ENCODE measurements around the gene SPTBN5. TPM values are rescaled to one million over a fixed set of nuclear protein-coding genes. Genes with fewer than 3 reads are reported as not detected.
A peak's percentile ranks its signal among the peaks of the same experiment; 100 is the strongest.

SPTBN5 gene
- total RNA-seq, 1 experiment from 2014 or later, result 2.5 TPM

DNA sequence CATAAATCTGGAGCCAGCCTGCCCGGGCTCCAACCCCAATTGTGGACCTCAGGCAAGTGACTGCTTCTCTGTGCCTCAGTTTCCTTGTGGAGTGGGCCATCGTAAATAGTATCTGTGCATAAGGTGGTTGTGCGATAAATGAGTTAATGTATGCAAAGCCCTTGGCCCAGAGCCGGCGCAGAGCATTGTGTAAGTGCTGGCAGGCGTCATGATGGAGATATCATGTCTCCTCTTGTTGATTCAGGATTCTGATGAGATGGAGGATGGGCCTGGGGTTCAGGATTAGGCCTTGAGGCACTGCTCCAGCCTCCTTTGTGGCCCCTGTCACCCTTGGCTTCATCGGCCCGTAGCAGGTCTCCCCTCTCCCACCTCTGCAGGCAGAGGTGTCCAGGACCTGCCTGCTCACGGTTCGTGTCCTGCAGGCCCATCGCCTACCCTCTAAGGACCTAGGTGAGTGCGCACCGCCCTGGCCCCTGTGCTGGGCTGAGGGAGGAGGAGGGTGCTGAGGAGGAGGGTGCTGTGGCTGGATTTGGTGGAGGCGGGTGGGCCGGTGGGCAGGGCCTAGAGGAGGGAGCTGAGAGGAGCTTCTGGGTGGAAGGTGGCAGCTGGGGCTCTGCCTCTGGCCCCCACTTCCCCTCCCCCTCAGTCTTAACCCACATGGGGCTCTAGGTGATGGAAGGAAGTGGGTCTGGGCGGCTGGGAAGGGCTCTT is 53.9 kb downstream of the SPTBN5 start:
- CTCF ChIA-PET, result interaction anchor here (0.6 kb wide), 1 partner anchor 42 kb away, joined by 7 read pairs; no protein-coding TSS in a partner anchor

GRCh38 chr15:41838400-41838897 is 55.4 kb downstream of the SPTBN5 start, which contains the start of gene PLA2G4B:
PLA2G4B (plus strand) TSS chr15:41838847; CDS start chr15:41838914, 67 bp downstream.
- intact Hi-C loops (cut with micrococcal nuclease; ENCODE audit: unreplicated experiment), result no loop called here
- no peaks in the 10 kb centered on the region for H3K9me3 Mint-ChIP-seq (ENCODE audit: unreplicated experiment)
- H3K4me3 Mint-ChIP-seq (ENCODE audit: unreplicated experiment), result no peak within 1 kb of the TSS
- no peak within 1 kb of the TSS for H3K27ac Mint-ChIP-seq (ENCODE audit: unreplicated experiment)
- H3K9me3 ChIP-seq, result no peaks in the 10 kb centered on the region
- TF ChIP-seq CTCF (IDR thresholded peaks at IDR 0.05; ENCODE audit: insufficient read depth in 1 of 2, low read depth in 1 of 2, low read length in 1 of 2, severe bottlenecking in 1 of 2, unreplicated experiment in 1 of 2), result no peak
- no TSS peak for BruUV-seq (replicated peaks)
- no peak within 1 kb of the TSS for H3K4me3 ChIP-seq (ENCODE audit: low read depth, low read length)
- no peaks in the 10 kb centered on the region for H3K27me3 ChIP-seq (replicated peaks; ENCODE audit: control insufficient read depth, insufficient read depth, low read length)
- H3K4me1 Mint-ChIP-seq (ENCODE audit: low read depth, unreplicated experiment), result no peaks in the 10 kb centered on the region
- POLR2A ChIA-PET, result interaction anchor here (0.6 kb wide), 1 partner anchor 1277 kb away, joined by 3 read pairs; no protein-coding TSS in a partner anchor
- H3K36me3 Mint-ChIP-seq (ENCODE audit: insufficient read depth, unreplicated experiment), result no peaks in the 10 kb centered on the region
- CTCF ChIA-PET, result interaction anchor here (0.8 kb wide), 1 partner anchor 66 kb away, joined by 4 read pairs; no protein-coding TSS in a partner anchor
- H3K4me1 ChIP-seq, result no peaks in the 10 kb centered on the region
- peak; percentile 62 to 64 for DNase-seq
- H3K36me3 ChIP-seq (ENCODE audit: control insufficient read depth, insufficient read depth, low read length), result no peaks in the 10 kb centered on the region
- H3K27me3 Mint-ChIP-seq (ENCODE audit: insufficient read depth, unreplicated experiment), result no peaks in the 10 kb centered on the region

More for the DNA sequence above, 53.9 kb downstream of the SPTBN5 start:
- Mint-ChIP-seq H3K4me1 (ENCODE audit: low read depth, unreplicated experiment) (no peaks in the 10 kb centered on the region), H3K36me3 (ENCODE audit: insufficient read depth, unreplicated experiment) (no peaks in the 10 kb centered on the region), H3K9me3 (ENCODE audit: unreplicated experiment) (no peaks in the 10 kb centered on the region), H3K27me3 (ENCODE audit: insufficient read depth, unreplicated experiment) (no peaks in the 10 kb centered on the region), H3K27ac (ENCODE audit: unreplicated experiment) (no peak overlapping the region), H3K4me3 (ENCODE audit: unreplicated experiment) (no peak overlapping the region)
- no peaks in the 10 kb centered on the region for H3K27me3 ChIP-seq (replicated peaks; ENCODE audit: control insufficient read depth, insufficient read depth, low read length)
- DNase-seq, result no peak
- POLR2A ChIA-PET, result no interaction called here
- no peak overlapping the region for H3K4me3 ChIP-seq (ENCODE audit: low read depth, low read length)
- no TSS peak for BruUV-seq (replicated peaks)
- intact Hi-C loops (cut with micrococcal nuclease; ENCODE audit: unreplicated experiment), result no loop called here
- H3K4me1 ChIP-seq, result no peaks in the 10 kb centered on the region
- no peaks in the 10 kb centered on the region; the same call in 1 of the 2 replicates for H3K36me3 ChIP-seq (ENCODE audit: control insufficient read depth, insufficient read depth, low read length)
- no peaks in the 10 kb centered on the region for H3K9me3 ChIP-seq
- TF ChIP-seq CTCF (IDR thresholded peaks at IDR 0.05; ENCODE audit: insufficient read depth in 1 of 2, low read depth in 1 of 2, low read length in 1 of 2, severe bottlenecking in 1 of 2, unreplicated experiment in 1 of 2), result no peak

DNA sequence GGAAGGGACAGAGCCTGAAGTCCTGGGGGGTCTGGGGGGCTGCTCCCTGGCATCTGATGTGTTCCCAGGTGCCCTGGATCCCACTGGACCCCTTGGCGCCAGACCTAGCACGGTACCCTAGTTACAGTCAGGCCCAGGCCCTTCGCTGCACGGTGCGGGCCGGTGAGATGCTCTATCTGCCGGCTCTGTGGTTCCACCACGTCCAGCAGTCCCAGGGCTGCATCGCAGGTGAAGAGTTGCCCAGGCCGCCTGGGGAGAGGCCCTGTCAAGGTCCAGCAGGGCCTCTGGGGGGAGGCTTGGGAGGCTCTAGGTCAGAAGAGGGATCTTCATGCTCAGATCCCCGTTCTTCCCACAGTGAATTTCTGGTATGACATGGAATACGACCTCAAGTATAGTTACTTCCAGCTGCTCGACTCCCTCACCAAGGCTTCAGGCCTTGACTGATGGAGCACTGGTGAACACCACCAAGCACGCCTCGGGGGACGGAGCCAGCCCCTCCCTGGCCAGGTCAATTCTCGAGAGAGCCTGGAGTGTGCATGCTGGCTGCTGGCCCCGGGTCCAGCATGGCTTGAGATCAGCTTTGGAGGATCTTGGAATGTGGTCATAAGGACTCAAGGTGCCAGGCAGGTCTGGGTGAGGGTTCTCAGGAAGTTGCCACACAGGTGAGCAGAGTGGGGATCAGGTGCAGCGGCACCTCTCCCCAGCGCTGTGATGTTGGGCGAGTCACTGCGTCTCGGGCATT is 57.0 kb downstream of the SPTBN5 start:
- no peak for DNase-seq
- H3K27ac Mint-ChIP-seq (ENCODE audit: unreplicated experiment), result no peak overlapping the region
- no peaks in the 10 kb centered on the region for H3K36me3 ChIP-seq (ENCODE audit: control insufficient read depth, insufficient read depth, low read length)
- no peaks in the 10 kb centered on the region for H3K4me1 Mint-ChIP-seq (ENCODE audit: low read depth, unreplicated experiment)
- intact Hi-C loops (cut with micrococcal nuclease; ENCODE audit: unreplicated experiment), result no loop called here
- H3K4me3 ChIP-seq (ENCODE audit: low read depth, low read length), result no peak overlapping the region
- no peaks in the 10 kb centered on the region for H3K36me3 Mint-ChIP-seq (ENCODE audit: insufficient read depth, unreplicated experiment)
- TF ChIP-seq CTCF (IDR thresholded peaks at IDR 0.05; ENCODE audit: insufficient read depth in 1 of 2, low read depth in 1 of 2, low read length in 1 of 2, severe bottlenecking in 1 of 2, unreplicated experiment in 1 of 2), result no peak
- H3K4me1 ChIP-seq, result no peaks in the 10 kb centered on the region
- no peaks in the 10 kb centered on the region for H3K9me3 Mint-ChIP-seq (ENCODE audit: unreplicated experiment)
- BruUV-seq (replicated peaks), result no TSS peak
- no peaks in the 10 kb centered on the region for H3K27me3 ChIP-seq (replicated peaks; ENCODE audit: control insufficient read depth, insufficient read depth, low read length)
- H3K27me3 Mint-ChIP-seq (ENCODE audit: insufficient read depth, unreplicated experiment), result no peaks in the 10 kb centered on the region
- no peaks in the 10 kb centered on the region for H3K9me3 ChIP-seq
- ChIA-PET POLR2A (no interaction called here), CTCF (no interaction called here)
- H3K4me3 Mint-ChIP-seq (ENCODE audit: unreplicated experiment), result no peak overlapping the region

Data from Caco-2 (cell line).